SK-MEL-5 (cell line): Measurements from ENCODE around the gene GREM1. TPM values are rescaled to one million over a fixed set of nuclear protein-coding genes. Genes with fewer than 3 reads are reported as not detected.

ENCODE experiments used
- DNase-seq: peaks from one replicate; pipeline ENCODE4 v3.0.0-alpha.2; 2016; ENCODE audit warnings: low read depth, low spot score
- in situ Hi-C: cut with HindIII; loops from 2 replicates; pipeline ENCODE4 v1.10.0; 2016; ENCODE audit warnings: low sequenced_read_pairs, high pct_unique_total_duplicates, low pct_unique_long_range_greater_than_20kb
- total RNA-seq: library from RNA; depleted of rRNA; stranded (reverse); fragments of >200 nt; shearing (Covaris generic); gene quantifications from 2 replicates; pipeline ENCODE4 v1.2.3, GENCODE V29; 2014

Gene GREM1
- total RNA-seq, 1 experiment from 2014 or later = under 0.01 TPM

DNA sequence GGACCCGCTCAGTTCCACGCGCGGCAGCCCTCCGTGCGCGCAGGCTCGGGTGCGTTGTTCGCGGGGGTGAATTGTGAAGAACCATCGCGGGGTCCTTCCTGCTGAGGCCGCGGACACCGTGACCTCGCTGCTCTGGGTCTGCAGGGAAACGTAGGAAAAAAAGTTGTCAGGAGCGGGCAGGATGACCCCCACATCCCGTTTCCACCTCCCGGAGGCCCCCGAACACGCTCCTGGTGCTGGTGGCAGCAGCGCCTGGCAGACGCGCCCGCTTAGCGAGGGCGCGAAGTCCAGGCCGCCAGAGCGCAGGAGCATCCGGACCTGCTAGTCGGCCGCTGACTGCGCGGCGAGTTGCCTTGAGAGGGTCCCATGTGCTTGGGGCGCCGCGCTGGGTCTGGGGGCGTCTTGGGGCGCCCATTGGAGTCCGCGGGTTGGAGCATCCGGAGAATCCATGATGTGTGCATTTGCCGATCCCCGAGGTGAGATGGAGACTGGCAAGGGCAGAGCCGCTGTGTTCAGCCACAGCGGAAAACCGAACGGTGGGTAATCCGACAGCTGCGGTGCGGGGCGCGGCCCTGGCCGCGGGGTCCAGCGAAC, 520 bp downstream of the GREM1 start:
- in situ Hi-C loops = no loop called here
- no peak for DNase-seq

DNA sequence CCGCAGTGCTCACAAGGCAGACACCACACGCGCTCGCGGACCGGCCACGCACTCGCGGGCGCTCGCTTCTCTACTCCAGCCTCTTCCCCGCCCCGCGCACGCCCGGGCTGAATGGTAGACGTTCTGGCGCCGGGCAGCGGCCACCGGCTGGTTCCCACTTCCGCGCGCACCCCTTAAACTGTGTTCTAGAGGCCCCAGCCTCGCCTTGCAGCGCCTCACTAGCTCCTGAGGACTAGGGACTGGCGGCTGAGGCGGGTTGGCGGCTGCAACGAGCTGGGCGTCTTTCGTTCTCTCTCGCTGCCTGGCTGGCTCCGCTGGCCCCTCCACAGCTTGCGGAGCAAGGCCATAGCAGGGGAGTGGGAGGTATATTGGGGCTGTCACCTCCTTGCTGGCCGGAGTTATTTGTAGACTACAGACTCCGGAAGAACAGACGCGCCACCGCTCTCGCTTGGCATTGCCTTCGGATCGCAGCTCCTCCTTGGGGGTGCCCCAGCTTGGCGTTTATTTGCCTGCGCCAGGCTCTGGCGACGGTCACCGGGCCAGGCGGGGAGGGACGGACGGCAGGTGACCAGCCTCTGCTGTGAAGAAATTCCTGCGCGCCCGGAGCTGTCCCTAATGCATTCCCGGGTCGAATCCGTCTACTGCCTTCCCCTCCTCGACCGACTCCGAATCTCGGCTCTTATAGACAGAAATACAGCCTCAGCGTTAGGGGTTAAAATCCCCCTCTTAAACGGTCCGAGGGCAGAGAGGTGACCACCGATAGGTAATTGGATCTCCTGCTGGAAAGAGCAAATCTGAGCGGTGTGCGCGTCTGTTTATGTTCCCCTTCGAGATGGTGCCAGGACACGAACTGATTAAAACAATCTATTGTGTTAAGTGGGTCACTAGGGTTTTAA, 1.3 kb downstream of the GREM1 start:
- no peak for DNase-seq
- in situ Hi-C loops = no loop called here

DNA sequence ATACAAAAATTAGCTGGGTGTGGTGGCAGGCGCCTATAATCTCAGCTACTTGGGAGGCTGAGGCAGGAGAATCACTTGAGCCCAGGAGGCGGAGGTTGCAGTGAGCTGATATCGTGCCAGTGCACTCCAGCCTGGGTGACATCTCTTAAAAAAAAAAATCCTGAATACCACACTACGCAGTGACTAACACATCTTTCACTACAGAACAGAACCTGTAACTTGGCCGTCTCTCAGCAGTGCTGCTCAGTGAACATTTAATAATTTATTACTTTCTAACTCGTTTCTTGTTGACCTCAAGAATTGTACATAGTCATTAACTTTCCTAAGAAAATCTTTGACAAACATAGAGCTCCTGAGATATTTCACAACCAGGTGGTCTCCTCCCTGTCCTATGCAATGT, 3.8 kb downstream of the GREM1 start:
- in situ Hi-C loops = no loop called here
- no peak for DNase-seq

DNA sequence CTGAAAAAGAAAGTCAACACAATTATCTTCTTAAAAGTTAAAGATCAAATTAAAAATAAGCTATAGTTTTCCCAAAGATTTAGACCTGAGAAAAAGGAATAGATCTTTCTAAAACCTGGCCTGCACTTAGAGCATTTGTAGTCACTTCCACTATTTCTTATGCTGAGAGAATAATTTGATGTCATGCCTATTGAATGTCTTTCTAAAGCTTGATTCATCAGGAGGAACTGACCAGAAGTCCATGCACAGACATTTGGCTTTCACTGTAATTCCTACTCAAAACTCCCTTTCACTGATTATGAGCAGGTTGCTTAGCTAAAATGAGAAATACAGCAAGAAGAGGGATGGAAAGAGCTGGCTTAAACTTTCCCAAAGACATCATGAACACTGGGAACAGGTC, 4.3 kb downstream of the GREM1 start:
- no peak for DNase-seq
- in situ Hi-C loops = no loop called here

DNA sequence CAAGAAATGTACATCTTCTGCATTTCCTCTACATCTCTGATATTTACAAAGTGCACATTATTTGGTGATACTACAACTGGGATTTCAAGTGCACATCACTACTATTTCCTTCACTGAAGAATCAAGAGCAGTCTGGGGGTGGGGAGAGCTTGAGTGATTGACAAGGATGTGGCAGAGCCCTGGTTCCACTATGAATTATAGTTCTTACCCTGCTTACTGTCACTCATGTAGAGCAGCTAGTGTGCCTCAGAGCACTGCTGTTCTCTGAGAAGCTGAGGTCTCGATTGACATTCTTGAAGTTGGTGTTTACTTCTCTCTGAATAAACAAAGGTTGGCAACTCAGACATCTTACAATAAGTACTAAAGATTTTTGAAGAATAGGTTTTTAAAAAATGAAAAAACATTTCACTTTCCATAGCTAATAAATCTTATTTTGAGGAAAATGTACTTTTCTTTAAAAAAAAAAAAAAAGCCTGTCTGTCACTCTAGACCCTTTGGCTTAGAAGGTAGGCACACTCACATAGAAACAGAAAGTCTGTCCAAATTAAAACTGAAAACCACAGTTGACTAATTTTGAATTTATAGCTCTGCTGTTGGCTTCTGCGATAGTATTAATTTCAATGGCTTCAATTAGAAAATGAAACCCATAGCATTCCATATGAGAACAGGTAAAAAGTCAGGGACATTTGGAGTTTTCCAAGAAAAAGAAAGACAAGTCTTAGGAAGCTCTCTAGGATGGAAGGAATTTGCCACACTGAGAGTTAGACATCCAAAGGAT, 5.6 kb downstream of the GREM1 start:
- in situ Hi-C loops = no loop called here
- no peak for DNase-seq

DNA sequence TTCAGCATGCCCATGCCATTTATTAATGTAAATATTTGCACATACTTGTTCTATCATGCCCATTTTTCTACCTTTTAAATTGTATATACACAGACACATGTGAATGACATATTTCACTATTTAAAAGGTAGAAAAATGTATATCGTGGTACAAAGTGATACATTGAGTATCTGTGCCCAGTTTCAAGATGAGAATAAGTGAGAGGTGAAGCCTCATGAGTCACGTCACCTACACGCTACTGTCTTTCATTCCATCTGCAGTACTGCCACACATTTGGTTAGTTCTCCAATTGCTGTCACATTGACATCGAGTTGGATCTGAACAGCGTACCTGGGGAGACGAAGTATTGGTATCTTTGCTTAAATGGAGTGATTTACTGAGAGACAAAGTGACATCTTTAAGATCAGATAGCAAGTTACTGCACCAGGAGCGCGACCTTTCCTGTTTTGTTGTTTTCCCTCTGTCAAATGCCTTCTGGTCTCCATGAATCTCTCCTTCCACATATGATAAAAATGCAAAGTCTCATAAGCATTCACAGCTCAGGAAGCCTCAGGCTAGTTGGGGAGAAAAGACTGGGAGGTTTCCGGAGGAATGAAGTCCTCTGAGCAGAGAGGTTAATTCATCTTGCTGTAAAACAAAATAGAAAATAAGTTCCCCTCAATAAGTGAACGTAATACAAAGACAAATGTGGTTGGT, 12.0 kb downstream of the GREM1 start:
- in situ Hi-C loops = no loop called here
- no peak for DNase-seq

DNA sequence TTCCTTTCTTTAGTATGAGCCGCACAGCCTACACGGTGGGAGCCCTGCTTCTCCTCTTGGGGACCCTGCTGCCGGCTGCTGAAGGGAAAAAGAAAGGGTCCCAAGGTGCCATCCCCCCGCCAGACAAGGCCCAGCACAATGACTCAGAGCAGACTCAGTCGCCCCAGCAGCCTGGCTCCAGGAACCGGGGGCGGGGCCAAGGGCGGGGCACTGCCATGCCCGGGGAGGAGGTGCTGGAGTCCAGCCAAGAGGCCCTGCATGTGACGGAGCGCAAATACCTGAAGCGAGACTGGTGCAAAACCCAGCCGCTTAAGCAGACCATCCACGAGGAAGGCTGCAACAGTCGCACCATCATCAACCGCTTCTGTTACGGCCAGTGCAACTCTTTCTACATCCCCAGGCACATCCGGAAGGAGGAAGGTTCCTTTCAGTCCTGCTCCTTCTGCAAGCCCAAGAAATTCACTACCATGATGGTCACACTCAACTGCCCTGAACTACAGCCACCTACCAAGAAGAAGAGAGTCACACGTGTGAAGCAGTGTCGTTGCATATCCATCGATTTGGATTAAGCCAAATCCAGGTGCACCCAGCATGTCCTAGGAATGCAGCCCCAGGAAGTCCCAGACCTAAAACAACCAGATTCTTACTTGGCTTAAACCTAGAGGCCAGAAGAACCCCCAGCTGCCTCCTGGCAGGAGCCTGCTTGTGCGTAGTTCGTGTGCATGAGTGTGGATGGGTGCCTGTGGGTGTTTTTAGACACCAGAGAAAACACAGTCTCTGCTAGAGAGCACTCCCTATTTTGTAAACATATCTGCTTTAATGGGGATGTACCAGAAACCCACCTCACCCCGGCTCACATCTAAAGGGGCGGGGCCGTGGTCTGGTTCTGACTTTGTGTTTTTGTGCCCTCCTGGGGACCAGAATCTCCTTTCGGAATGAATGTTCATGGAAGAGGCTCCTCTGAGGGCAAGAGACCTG, 13.2 kb downstream of the GREM1 start:
- no peak for DNase-seq
- in situ Hi-C loops = no loop called here

DNA sequence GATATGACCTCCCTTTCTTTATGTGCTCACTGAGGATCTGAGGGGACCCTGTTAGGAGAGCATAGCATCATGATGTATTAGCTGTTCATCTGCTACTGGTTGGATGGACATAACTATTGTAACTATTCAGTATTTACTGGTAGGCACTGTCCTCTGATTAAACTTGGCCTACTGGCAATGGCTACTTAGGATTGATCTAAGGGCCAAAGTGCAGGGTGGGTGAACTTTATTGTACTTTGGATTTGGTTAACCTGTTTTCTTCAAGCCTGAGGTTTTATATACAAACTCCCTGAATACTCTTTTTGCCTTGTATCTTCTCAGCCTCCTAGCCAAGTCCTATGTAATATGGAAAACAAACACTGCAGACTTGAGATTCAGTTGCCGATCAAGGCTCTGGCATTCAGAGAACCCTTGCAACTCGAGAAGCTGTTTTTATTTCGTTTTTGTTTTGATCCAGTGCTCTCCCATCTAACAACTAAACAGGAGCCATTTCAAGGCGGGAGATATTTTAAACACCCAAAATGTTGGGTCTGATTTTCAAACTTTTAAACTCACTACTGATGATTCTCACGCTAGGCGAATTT, 14.9 kb downstream of the GREM1 start:
- DNase-seq = no peak
- in situ Hi-C loops = no loop called here

DNA sequence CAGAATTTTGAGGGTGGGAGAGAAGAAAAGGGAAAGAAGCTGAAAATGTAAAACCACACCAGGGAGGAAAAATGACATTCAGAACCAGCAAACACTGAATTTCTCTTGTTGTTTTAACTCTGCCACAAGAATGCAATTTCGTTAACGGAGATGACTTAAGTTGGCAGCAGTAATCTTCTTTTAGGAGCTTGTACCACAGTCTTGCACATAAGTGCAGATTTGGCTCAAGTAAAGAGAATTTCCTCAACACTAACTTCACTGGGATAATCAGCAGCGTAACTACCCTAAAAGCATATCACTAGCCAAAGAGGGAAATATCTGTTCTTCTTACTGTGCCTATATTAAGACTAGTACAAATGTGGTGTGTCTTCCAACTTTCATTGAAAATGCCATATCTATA, 15.5 kb downstream of the GREM1 start:
- no peak for DNase-seq
- in situ Hi-C loops = no loop called here

DNA sequence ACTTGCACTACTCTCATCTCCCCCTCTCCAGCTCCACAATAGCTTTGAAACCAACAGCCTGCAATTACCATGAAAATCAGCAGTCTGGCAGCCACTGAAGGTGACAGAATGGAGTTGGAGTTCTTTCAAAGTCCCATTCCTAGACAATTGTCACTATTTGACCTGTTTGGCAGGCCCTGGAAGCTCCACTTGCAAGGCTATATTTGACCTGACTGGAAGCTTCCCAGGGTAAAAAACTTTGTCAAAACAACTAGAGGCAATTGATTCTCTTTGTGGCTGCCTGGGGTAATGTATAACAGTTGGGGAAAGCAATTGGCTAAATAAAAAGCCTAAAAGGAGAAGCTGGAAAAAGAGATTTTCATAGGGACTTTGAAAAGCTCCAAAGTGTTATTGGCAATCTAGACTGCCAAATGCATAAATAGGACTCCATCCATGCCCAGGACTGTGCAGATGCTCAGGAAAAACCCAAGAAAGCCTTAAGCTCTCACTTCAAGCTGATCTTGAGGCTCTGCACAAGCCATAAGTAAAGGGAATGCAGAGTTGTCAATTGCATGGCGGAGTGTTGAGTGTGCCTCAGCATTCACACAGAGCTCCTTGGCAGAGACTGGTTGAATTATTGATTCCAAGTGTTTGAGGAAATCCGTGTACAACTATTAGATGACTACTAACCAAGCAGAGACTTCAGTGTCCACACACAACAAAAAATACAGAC, 18.3 kb downstream of the GREM1 start:
- no peak for DNase-seq

DNA sequence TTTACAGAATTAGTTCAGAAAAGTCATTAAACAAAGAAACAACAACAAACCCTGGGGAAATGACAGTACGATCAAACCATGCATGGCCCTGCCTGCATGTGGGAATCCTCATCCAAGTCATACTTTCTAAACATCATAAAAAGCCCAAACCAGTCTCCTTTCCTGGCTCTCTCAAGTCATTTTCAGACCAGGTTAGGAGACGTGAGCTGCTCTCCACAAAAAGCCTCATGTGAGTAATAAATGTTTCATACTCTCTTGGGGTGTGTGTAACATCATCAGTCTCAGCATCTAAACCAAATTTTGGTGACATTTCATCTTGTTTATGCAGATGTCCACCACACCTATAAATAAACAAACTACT, 18.9 kb downstream of the GREM1 start:
- in situ Hi-C loops = no loop called here
- no peak for DNase-seq

More for the DNA sequence above, 18.3 kb downstream of the GREM1 start:
- in situ Hi-C loops = no loop called here

DNA sequence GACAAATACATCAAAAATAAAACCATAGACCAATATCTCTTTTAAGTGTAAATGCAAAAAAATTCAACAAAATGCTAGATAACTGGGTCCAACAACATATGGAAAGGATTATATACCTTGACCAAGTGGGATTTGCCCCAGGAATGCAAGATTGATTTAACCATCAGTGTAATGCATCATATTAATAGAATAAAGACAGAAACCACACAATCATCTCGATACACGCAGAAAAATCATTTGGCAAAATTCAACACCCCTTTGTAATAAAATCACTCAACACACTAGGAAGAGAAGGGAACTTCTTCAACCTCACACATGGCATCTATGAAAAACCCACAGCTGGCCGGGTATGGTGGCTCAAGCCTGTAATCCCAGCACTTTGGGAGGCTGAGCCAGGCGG, 19.5 kb downstream of the GREM1 start:
- in situ Hi-C loops = no loop called here
- no peak for DNase-seq

DNA sequence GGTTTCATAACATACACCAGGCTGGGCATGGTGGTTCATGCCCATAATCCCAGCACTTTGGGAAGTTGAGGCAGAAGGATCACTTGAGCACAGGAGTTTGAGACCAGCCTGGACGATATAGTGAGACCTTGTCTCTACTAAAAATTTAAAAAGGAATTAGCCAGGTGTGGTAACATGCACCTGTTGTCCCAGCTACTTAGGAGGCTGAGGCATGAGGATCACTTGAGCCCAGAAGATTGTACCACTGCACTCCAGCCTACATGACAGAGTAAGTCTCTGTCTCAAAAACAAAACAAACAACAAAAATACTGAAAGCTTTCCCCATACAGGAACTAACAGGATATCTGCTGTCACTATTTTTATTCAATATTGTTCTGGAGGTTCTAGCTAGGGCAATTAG, 20.9 kb downstream of the GREM1 start:
- in situ Hi-C loops = no loop called here
- DNase-seq = no peak

DNA sequence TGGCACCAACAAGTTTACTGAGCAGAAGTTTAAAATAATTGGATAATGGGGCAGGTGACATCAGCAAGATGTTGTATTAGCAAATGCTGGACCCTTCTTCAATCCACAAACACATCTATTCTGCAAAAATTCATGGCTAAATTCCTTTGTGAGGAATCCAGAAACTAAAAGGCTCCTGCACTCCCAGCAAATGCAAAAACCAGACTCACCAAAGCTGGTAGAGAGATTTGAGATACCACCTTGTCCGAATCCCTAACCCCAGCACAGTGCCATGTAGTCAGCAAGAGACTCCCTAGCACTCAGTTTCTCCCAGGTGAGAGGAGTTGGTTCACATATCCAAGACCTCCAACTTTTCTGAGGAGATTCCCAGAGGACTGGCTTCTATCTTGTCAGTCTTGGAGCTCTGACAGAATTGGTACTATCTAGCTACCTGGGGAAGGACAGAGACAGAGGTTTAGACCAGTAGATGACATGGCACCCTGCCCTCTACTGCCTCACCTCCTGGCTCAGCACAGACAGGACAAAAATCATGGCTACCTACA, 21.8 kb downstream of the GREM1 start:
- DNase-seq = no peak
- in situ Hi-C loops = no loop called here

DNA sequence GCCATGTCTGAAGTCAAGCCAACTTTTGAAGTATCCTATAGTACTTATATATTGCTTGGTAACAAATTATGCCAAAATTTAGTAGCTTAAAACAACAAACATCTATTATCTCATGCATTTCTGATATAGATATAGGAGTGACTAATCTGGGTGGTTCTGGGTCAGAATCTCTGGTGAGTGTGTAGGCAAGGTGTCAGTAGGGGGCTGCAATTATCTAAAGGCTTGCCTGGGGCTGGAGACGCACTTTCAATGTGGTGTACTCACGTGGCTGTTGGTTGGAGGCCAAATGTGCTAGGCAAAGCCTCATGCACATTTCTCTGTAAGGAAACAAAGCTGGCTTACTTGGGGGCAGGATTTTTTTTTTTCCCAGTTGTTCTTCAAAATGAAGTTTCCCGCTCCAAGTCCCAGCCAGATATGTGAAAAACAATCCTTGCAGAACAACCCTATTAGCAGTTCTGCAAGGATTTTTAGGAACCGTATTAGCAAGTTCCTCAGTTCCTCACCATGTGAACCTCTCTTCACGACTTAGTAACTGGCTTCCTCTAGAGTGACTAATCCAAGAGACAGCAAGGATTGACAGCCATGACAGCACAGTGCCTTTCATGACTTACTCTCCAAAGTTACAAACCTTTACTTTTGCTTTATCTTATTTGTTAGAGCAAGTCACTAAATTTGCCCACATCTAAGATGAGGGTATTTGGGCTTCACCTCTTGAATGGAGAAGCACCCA, 25.8 kb downstream of the GREM1 start:
- in situ Hi-C loops = no loop called here
- peak; percentile 71 for DNase-seq
